K562 (cell line): ENCODE results near the gene ABCD3. TPM values are rescaled to one million over a fixed set of nuclear protein-coding genes. Genes with fewer than 3 reads are reported as not detected.

Experiments
- ATAC-seq: fragments of 200-7000 bp; cut with Tn5 transposase; 3 replicates; pipeline ENCODE4 v1.9.1; 2020; ENCODE audit warnings: moderate library complexity
- BruUV-seq: library from RNA; stranded (reverse); fragments of 400-500 nt; replicated peaks from 2 replicates; lab custom pipeline; 2021; lab: Mats Ljungman, UMichigan
- CTCF ChIA-PET: fragments of 300-600 bp; formaldehyde crosslinking; extraction: SDS; loops from one replicate; lab custom pipeline; 2021; ENCODE audit warnings: low intra/inter-chr PET ratio; lab: Yijun Ruan, JAX
- POLR2A ChIA-PET: fragments of 300-600, 350-650 bp; sonication (Branson Sonifier 250); formaldehyde crosslinking; extraction: SDS; loops from one replicate; lab custom pipeline; 2021; ENCODE audit warnings: antibody characterized with exemption, inconsistent platforms; lab: Yijun Ruan, JAX
- DNase-seq, 4 experiments: peaks; one replicate each; pipeline versions ENCODE4 v3.0.0 to v3.0.0-alpha.2; 2011 to 2018; ENCODE audit warnings: low spot score in 3 of 4, mixed read lengths in 3 of 4; ENCODE audit errors: extremely low read depth in 1 of 4
- FAIRE-seq: peaks from 2 replicates; lab custom pipeline; 2011; peaks lifted over from hg19 to GRCh38; lab: Jason Lieb, UNC
- H2AFZ ChIP-seq: 2 replicates; pipeline ENCODE4 v1.6.0; 2011; ENCODE audit warnings: low read depth, low read length, control low read depth, inconsistent platforms
- H3K27ac ChIP-seq: fragments of 200-600 bp; 3 replicates; pipeline ENCODE4 v1.8.0; 2011; ENCODE audit warnings: low read depth, mild to moderate bottlenecking, control low read depth, inconsistent platforms, low read length, moderate library complexity, mixed read lengths; ENCODE audit errors: extremely low read depth
- H3K27me3 ChIP-seq, 2 experiments: fragments of 300-600 bp in 1 of 2; 2 replicates in 1 of 2; 3 replicates in 1 of 2; pipeline versions ENCODE4 v1.6.0 to v1.8.0; 2011; ENCODE audit warnings: inconsistent platforms in 2 of 2, low read length in 2 of 2, mild to moderate bottlenecking in 1 of 2, mixed read lengths in 1 of 2, moderate library complexity in 1 of 2; ENCODE audit not compliant: control insufficient read depth in 2 of 2, insufficient read depth in 2 of 2
- H3K36me3 ChIP-seq: fragments of 300-600 bp; 3 replicates; pipeline ENCODE4 v1.8.0; 2011; ENCODE audit warnings: mild to moderate bottlenecking, low read length, inconsistent platforms; ENCODE audit not compliant: control insufficient read depth, insufficient read depth
- H3K4me1 ChIP-seq, 2 experiments: fragments of 200-600 bp in 1 of 2; replicated peaks in 1 of 2; 2 replicates in 1 of 2; 3 replicates in 1 of 2; pipeline versions ENCODE4 v1.5.1 to v1.8.0; 2011; ENCODE audit warnings: inconsistent platforms in 2 of 2, low read length in 2 of 2, mild to moderate bottlenecking in 1 of 2, mixed read lengths in 1 of 2, moderate library complexity in 1 of 2; ENCODE audit not compliant: control insufficient read depth in 2 of 2, insufficient read depth in 2 of 2
- H3K4me2 ChIP-seq: 2 replicates; pipeline ENCODE4 v1.6.1; 2011; ENCODE audit warnings: low read length, control low read depth, inconsistent platforms, mixed read lengths; ENCODE audit not compliant: insufficient read depth
- H3K4me3 ChIP-seq: fragments of 200-600 bp; sonication (generic), shearing (Covaris generic); 2 replicates; pipeline ENCODE4 v1.5.1; 2016; ENCODE audit warnings: control low read depth, inconsistent platforms
- H3K79me2 ChIP-seq: fragments of 200-600 bp; 3 replicates; pipeline ENCODE4 v1.8.0; 2011; ENCODE audit warnings: low read length, inconsistent platforms; ENCODE audit not compliant: control insufficient read depth, insufficient read depth
- H3K9ac ChIP-seq, 2 experiments: 2 replicates each; pipeline versions ENCODE4 v1.6.0 to v1.6.1; 2011; ENCODE audit warnings: low read depth in 2 of 2, low read length in 2 of 2, control low read depth in 1 of 2, inconsistent platforms in 1 of 2, mild to moderate bottlenecking in 1 of 2, mixed read lengths in 1 of 2; ENCODE audit not compliant: insufficient read depth in 1 of 2
- H3K9me1 ChIP-seq: one replicate; pipeline ENCODE4 v1.6.0; 2011; ENCODE audit warnings: inconsistent platforms, mild to moderate bottlenecking, low read length, moderate library complexity; ENCODE audit not compliant: control insufficient read depth, insufficient read depth
- H3K9me3 ChIP-seq: replicated peaks from 2 replicates; pipeline ENCODE4 v1.5.1; 2011; ENCODE audit warnings: low read depth, low read length, inconsistent platforms; ENCODE audit not compliant: control insufficient read depth, insufficient read depth
- H4K20me1 ChIP-seq: replicated peaks from 2 replicates; pipeline ENCODE4 v1.6.1; 2011; ENCODE audit warnings: low read length, inconsistent platforms, mixed read lengths; ENCODE audit not compliant: control insufficient read depth, insufficient read depth
- ATF7 ChIP-seq: fragments of 450-650 bp; IDR thresholded peaks from 2 replicates; pipeline ENCODE4 v1.7.1; 2014; ENCODE audit warnings: mild to moderate bottlenecking, moderate library complexity
- CCNT2 ChIP-seq: IDR thresholded peaks from 2 replicates; pipeline ENCODE4 v1.6.1; 2011; ENCODE audit warnings: borderline replicate concordance, low read depth, mild to moderate bottlenecking, moderate library complexity, mixed read lengths, low read length; ENCODE audit not compliant: insufficient read length; ENCODE audit errors: extremely low read depth
- FOSL1 ChIP-seq: fragments of 200-800 bp; sonication (Bioruptor generic); conservative IDR thresholded peaks from 2 replicates; pipeline ENCODE4 v1.6.1; 2016; ENCODE audit warnings: missing genetic modification characterization, missing compliant biosample characterization
- GABPB1 ChIP-seq: sonication (generic); formaldehyde crosslinking; IDR thresholded peaks from 2 replicates; pipeline ENCODE4 v1.8.0; 2022; ENCODE audit warnings: mild to moderate bottlenecking, missing genetic modification reagents
- HDAC3 ChIP-seq: fragments of 450-650 bp; IDR thresholded peaks from 2 replicates; pipeline ENCODE4 v1.6.1; 2018; ENCODE audit warnings: borderline replicate concordance, mild to moderate bottlenecking, moderate library complexity; ENCODE audit not compliant: partially characterized antibody
- MBD2 ChIP-seq: sonication (generic); IDR thresholded peaks from 2 replicates; pipeline ENCODE4 v1.6.1; 2016; ENCODE audit warnings: low read depth, borderline replicate concordance
- NFXL1 ChIP-seq: fragments of 450-650 bp; formaldehyde crosslinking; IDR thresholded peaks from 2 replicates; pipeline ENCODE4 v1.4.0; 2021; ENCODE audit warnings: mild to moderate bottlenecking
- PATZ1 ChIP-seq: fragments of 250-450 bp; sonication (Bioruptor Pico); IDR thresholded peaks from 2 replicates; pipeline ENCODE4 v1.5.0; 2020; ENCODE audit warnings: mild to moderate bottlenecking, borderline replicate concordance
- POLR2A ChIP-seq: fragments of 450-650 bp; conservative IDR thresholded peaks from 2 replicates; pipeline ENCODE4 v1.6.1; 2016
- RAD21 ChIP-seq, 2 experiments: fragments of 250-450 bp in 1 of 2; fragments of 450-650 bp in 1 of 2; sonication (Bioruptor Pico) in 1 of 2; formaldehyde crosslinking in 1 of 2; IDR thresholded peaks in 1 of 2; conservative IDR thresholded peaks in 1 of 2; 2 replicates each; pipeline versions ENCODE4 v1.4.0 to v1.8.0; 2020 to 2022; ENCODE audit warnings: mild to moderate bottlenecking in 2 of 2, moderate library complexity in 1 of 2
- RBFOX2 ChIP-seq: fragments of 200-400 bp; formaldehyde crosslinking; IDR thresholded peaks from 2 replicates; pipeline ENCODE4 v1.6.1; 2017; ENCODE audit warnings: low read depth, mild to moderate bottlenecking, low read length, moderate library complexity
- RBM34 ChIP-seq: fragments of 200-400 bp; formaldehyde crosslinking; IDR thresholded peaks from 2 replicates; pipeline ENCODE4 v1.6.1; 2018; ENCODE audit warnings: low read length, borderline replicate concordance; ENCODE audit not compliant: insufficient read depth
- RFX7 ChIP-seq: fragments of 250-450 bp; sonication (Bioruptor Pico); IDR thresholded peaks from 2 replicates; pipeline ENCODE4 v1.5.1; 2021; ENCODE audit warnings: mild to moderate bottlenecking
- SNAPC5 ChIP-seq: fragments of 250-450 bp; sonication (Bioruptor Pico); IDR thresholded peaks from 2 replicates; pipeline ENCODE4 v1.8.0; 2021; ENCODE audit warnings: moderate library complexity, mild to moderate bottlenecking, inconsistent platforms
- TCF15 ChIP-seq: fragments of 250-450 bp; sonication (Bioruptor Pico); IDR thresholded peaks from 2 replicates; pipeline ENCODE4 v1.8.0; 2022; ENCODE audit warnings: moderate library complexity, mild to moderate bottlenecking, inconsistent platforms
- U2AF1 ChIP-seq: fragments of 200-400 bp; formaldehyde crosslinking; optimal IDR thresholded peaks from 2 replicates; pipeline ENCODE3; 2017; ENCODE audit warnings: mild to moderate bottlenecking, low read depth, low read length, moderate library complexity
- UBTF ChIP-seq, 2 experiments: IDR thresholded peaks; 2 replicates each; pipeline ENCODE4 v1.6.1; 2012; ENCODE audit warnings: improper control_type of control experiment in 2 of 2, low read depth in 2 of 2, low read length in 2 of 2, borderline replicate concordance in 1 of 2
- ZBED1 ChIP-seq: IDR thresholded peaks from 2 replicates; pipeline ENCODE4 v1.6.1; 2014
- ZNF212 ChIP-seq: fragments of 450-650 bp; formaldehyde crosslinking; IDR thresholded peaks from 2 replicates; pipeline ENCODE4 v1.4.0; 2020; ENCODE audit warnings: mild to moderate bottlenecking
- WGBS: fragments of 100-300 bp; shearing (Covaris generic); methylation state at CpG from one replicate; pipeline ENCODE4 v1.1.6; 2016; ENCODE audit warnings: low coverage, mixed read lengths; ENCODE audit not compliant: insufficient coverage; ENCODE audit errors: missing lambda C conversion rate; 5-methylcytosine and 5-hydroxymethylcytosine counted together
- in situ Hi-C: fragments of 300-500 bp; cut with MboI; formaldehyde crosslinking; loops from 4 replicates; pipeline ENCODE4 v1.15.0; 2018; ENCODE audit warnings: inconsistent platforms, mixed read lengths
- intact Hi-C: fragments of 100-400 bp; cut with micrococcal nuclease; formaldehyde crosslinking; loops from 2 replicates; pipeline ENCODE4 v1.14.2; 2022
- polyA plus RNA-seq, 8 experiments: library from polyadenylated mRNA; depleted of rRNA in 4 of 8; stranded (reverse) in 5 of 8; unstranded in 3 of 8; fragments of >200 nt; fragmentation: Nextera tagmentation in 2 of 8; fragmentation: Illumina TruSeq in 1 of 8; extraction: Ambion mirVana in 2 of 8; extraction: Trizol in 1 of 8; gene quantifications; 2 replicates each; pipeline versions ENCODE4 v1.2.1 to v1.2.3, GENCODE V29; 2011 to 2014; ENCODE audit warnings: inconsistent platforms in 1 of 8, missing spikeins in 1 of 8
- total RNA-seq, 7 experiments: library from RNA; depleted of rRNA in 6 of 7; stranded (reverse); fragments of >200 nt in 6 of 7; fragmentation: Illumina TruSeq in 2 of 7; extraction: Trizol in 2 of 7; gene quantifications; 2 replicates each; pipeline versions ENCODE4 v1.2.1 to v1.2.3, GENCODE V29; 2011 to 2021; ENCODE audit warnings: low replicate concordance in 1 of 7

The ABCD3 gene
- total and polyA plus RNA-seq, 9 of the 15 experiments (the other 6 are each of a cell fraction or from before 2014, with no cell fraction given), result 11.0 to 30.7 (median 15.5) TPM

- H3K9ac ChIP-seq, result no peak overlapping the region
- H3K9me1 ChIP-seq, result no peaks in the 10 kb centered on the region
- H3K27ac ChIP-seq, result no peak overlapping the region
- FAIRE-seq, result no peak
- no peaks in the 10 kb centered on the region for H3K79me2 ChIP-seq
- no peak for ATAC-seq
- H3K4me1 ChIP-seq, result no peaks in the 10 kb centered on the region
- H3K4me3 ChIP-seq, result no peak overlapping the region
- in situ Hi-C loops, result loop anchor here (10.0 kb wide), 1 partner anchor 406 kb away; no protein-coding TSS in a partner anchor
- POLR2A ChIA-PET, result no interaction called here
- no peak overlapping the region for H3K4me2 ChIP-seq
- H2AFZ ChIP-seq, result no peak overlapping the region
- 72% methylated on average over 2 of the region's 2 CpGs for WGBS
- intact Hi-C loops, result no loop called here
- CTCF ChIA-PET, result no interaction called here
- H3K27me3 ChIP-seq, result no peaks in the 10 kb centered on the region
- no peaks in the 10 kb centered on the region for H3K9me3 ChIP-seq
- TF ChIP-seq RBM34, result no peak
- TF ChIP-seq NFXL1, result no peak
- no peak for TF ChIP-seq HDAC3
- TF ChIP-seq ZNF212, result no peak
- no peak for TF ChIP-seq MBD2
- TF ChIP-seq POLR2A, result no peak
- TF ChIP-seq GABPB1 (CRISPR knock-in tag), result no peak
- no peak for TF ChIP-seq ZBED1
- no peak for TF ChIP-seq U2AF1
- TF ChIP-seq SNAPC5 (CRISPR knock-in tag), result no peak
- no peak for TF ChIP-seq RAD21 (CRISPR knock-in tag; conservative IDR thresholded peaks at IDR 0.05 in 1 of 2, IDR thresholded peaks at IDR 0.05 in 1 of 2)
- no peak for TF ChIP-seq CCNT2
- no peak for TF ChIP-seq RFX7 (CRISPR knock-in tag)
- no peak for TF ChIP-seq RBFOX2
- TF ChIP-seq ATF7, result no peak
- no peak for TF ChIP-seq UBTF (IDR thresholded peaks at IDR 0.05; ENCODE audit: borderline replicate concordance in 1 of 2, low read depth in 2 of 2, low read length in 2 of 2)
- no peak for TF ChIP-seq FOSL1 (tag)
- TF ChIP-seq TCF15 (CRISPR knock-in tag), result no peak
- no peak for TF ChIP-seq PATZ1 (CRISPR knock-in tag)
- BruUV-seq, result no TSS peak
- DNase-seq, result no peak
- no peaks in the 10 kb centered on the region for H4K20me1 ChIP-seq
- no peaks in the 10 kb centered on the region for H3K36me3 ChIP-seq
These were observed 53.1 kb downstream of the ABCD3 start for GRCh38 chr1:94471271-94471670.
